Forelimb muscle (tissue), 1 donor: ENCODE results near the gene GRIK4. TPM values are rescaled to one million over a fixed set of nuclear protein-coding genes. Genes with fewer than 3 reads are reported as not detected.

Experiments used
- DNase-seq: peaks from one replicate; pipeline ENCODE4 v3.0.0-alpha.2; 2013; ENCODE audit warnings: low read depth
- polyA plus RNA-seq: library from polyadenylated mRNA; unstranded; fragments of 120-200 nt; gene quantifications from one replicate; pipeline ENCODE4 v1.2.1, GENCODE V29; 2013; ENCODE audit not compliant: insufficient read length

The GRIK4 gene
- polyA plus RNA-seq, 1 donor, result 0.23 TPM

GRCh38 chr11:120525261-120526171 lies 14.0 kb downstream of the GRIK4 start:
- DNase-seq, result no peak

GRCh38 chr11:120526241-120526640 lies 14.7 kb downstream of the GRIK4 start:
- DNase-seq, result no peak

GRCh38 chr11:120527111-120527761 lies 15.7 kb downstream of the GRIK4 start:
- no peak for DNase-seq

- no peak for DNase-seq
Observed at GRCh38 chr11:120528749-120529148, 17.2 kb downstream of the GRIK4 start.

- no peak for DNase-seq
Observed at GRCh38 chr11:120529214-120529613, 17.7 kb downstream of the GRIK4 start.

GRCh38 chr11:120529911-120530310 lies 18.4 kb downstream of the GRIK4 start:
- no peak for DNase-seq

GRCh38 chr11:120532082-120532831 lies 20.7 kb downstream of the GRIK4 start:
- DNase-seq, result no peak

- no peak for DNase-seq
Observed at GRCh38 chr11:120532832-120533196, 21.3 kb downstream of the GRIK4 start.

GRCh38 chr11:120536091-120536796 lies 24.7 kb downstream of the GRIK4 start:
- no peak for DNase-seq

- DNase-seq, result no peak
Observed at GRCh38 chr11:120536797-120537169, 25.2 kb downstream of the GRIK4 start.

- DNase-seq, result no peak
Observed at GRCh38 chr11:120537996-120538395, 26.4 kb downstream of the GRIK4 start.

GRCh38 chr11:120538707-120539106 lies 27.2 kb downstream of the GRIK4 start:
- no peak for DNase-seq

- DNase-seq, result no peak
Observed at GRCh38 chr11:120539667-120540369, 28.3 kb downstream of the GRIK4 start.

GRCh38 chr11:120540744-120541465 lies 29.4 kb downstream of the GRIK4 start:
- no peak for DNase-seq

GRCh38 chr11:120543521-120544215 lies 32.1 kb downstream of the GRIK4 start:
- no peak for DNase-seq

- no peak for DNase-seq
Observed at GRCh38 chr11:120545813-120546212, 34.3 kb downstream of the GRIK4 start.

GRCh38 chr11:120546312-120547205 lies 35.0 kb downstream of the GRIK4 start:
- DNase-seq, result no peak

- no peak for DNase-seq
Observed at GRCh38 chr11:120547316-120547715, 35.8 kb downstream of the GRIK4 start.
